HepG2 (cell line): ENCODE measurements around the gene HNRNPL. TPM values are rescaled to one million over a fixed set of nuclear protein-coding genes. Genes with fewer than 3 reads are reported as not detected.
"Not testable (repeated sequence)": the region's sequence is repeated elsewhere in the genome, so short reads cannot be mapped to it uniquely, and the experiment has no call there.

Source experiments
- ATAC-seq: fragments of 200-7000 bp; cut with Tn5 transposase; 3 replicates; pipeline ENCODE4 v1.9.1; 2020; ENCODE audit warnings: mild to moderate bottlenecking, moderate library complexity
- BruUV-seq: library from RNA; stranded (reverse); fragments of 400-500 nt; replicated peaks from 2 replicates; lab custom pipeline; 2021; lab: Mats Ljungman, UMichigan
- CTCF ChIA-PET: fragments of 300-600 bp; formaldehyde crosslinking; extraction: SDS; loops from one replicate; lab custom pipeline; 2021; ENCODE audit warnings: low total read pairs, inconsistent platforms, low intra/inter-chr PET ratio; lab: Yijun Ruan, JAX
- POLR2A ChIA-PET: fragments of 350-600 bp; sonication (Branson Sonifier 250); formaldehyde crosslinking; loops from one replicate; lab custom pipeline; 2020; ENCODE audit warnings: antibody characterized with exemption, inconsistent platforms; lab: Yijun Ruan, JAX
- DNase-seq: peaks from one replicate; pipeline ENCODE4 v3.0.0-alpha.2; 2015; ENCODE audit warnings: low spot score
- FAIRE-seq: peaks from 3 replicates; lab custom pipeline; 2011; peaks lifted over from hg19 to GRCh38; lab: Jason Lieb, UNC
- H2AFZ ChIP-seq: one replicate; pipeline ENCODE4 v1.6.1; 2011; ENCODE audit warnings: low read length, inconsistent platforms
- H3K27ac ChIP-seq: fragments of 300-600 bp; 3 replicates; pipeline ENCODE4 v1.8.0; 2011; ENCODE audit warnings: mixed run types, mild to moderate bottlenecking, mixed read lengths, low read length, inconsistent platforms; ENCODE audit not compliant: insufficient read depth; ENCODE audit errors: extremely low read length
- H3K27me3 ChIP-seq, 2 experiments: fragments of 200-600 bp in 1 of 2; 2 replicates in 1 of 2; 3 replicates in 1 of 2; pipeline versions ENCODE4 v1.6.0 to v1.8.0; 2011; ENCODE audit warnings: low read length in 2 of 2, mild to moderate bottlenecking in 2 of 2, moderate library complexity in 2 of 2, inconsistent platforms in 1 of 2; ENCODE audit not compliant: insufficient read depth in 2 of 2, control insufficient read depth in 1 of 2
- H3K36me3 ChIP-seq, 2 experiments: fragments of 200-600 bp in 1 of 2; replicated peaks in 1 of 2; 2 replicates in 1 of 2; 3 replicates in 1 of 2; pipeline versions ENCODE4 v1.5.1 to v1.8.0; 2011; ENCODE audit warnings: low read length in 2 of 2, inconsistent platforms in 1 of 2; ENCODE audit not compliant: insufficient read depth in 2 of 2, control insufficient read depth in 1 of 2
- H3K4me1 ChIP-seq: 2 replicates; pipeline ENCODE4 v1.5.1; 2012; ENCODE audit warnings: low read length, inconsistent platforms; ENCODE audit not compliant: insufficient read depth
- H3K4me2 ChIP-seq: 2 replicates; pipeline ENCODE4 v1.6.0; 2011; ENCODE audit warnings: low read depth, low read length, inconsistent platforms
- H3K4me3 ChIP-seq, 3 experiments: fragments of 200-600 bp in 1 of 3; sonication (generic), shearing (Covaris generic) in 1 of 3; replicated peaks in 1 of 3; 2 replicates each; pipeline ENCODE4 v1.5.1; 2011 to 2016; ENCODE audit warnings: low read length in 3 of 3, inconsistent platforms in 2 of 3, low read depth in 2 of 3, mild to moderate bottlenecking in 2 of 3, control low read depth in 1 of 3, mixed read lengths in 1 of 3; ENCODE audit not compliant: insufficient read depth in 1 of 3
- H3K79me2 ChIP-seq: one replicate; pipeline ENCODE4 v1.6.1; 2011; ENCODE audit warnings: low read length, inconsistent platforms; ENCODE audit not compliant: insufficient read depth
- H3K9ac ChIP-seq: 2 replicates; pipeline ENCODE4 v1.6.0; 2011; ENCODE audit warnings: mild to moderate bottlenecking, low read depth, low read length, inconsistent platforms; ENCODE audit not compliant: insufficient read depth
- H3K9me3 ChIP-seq: 2 replicates; pipeline ENCODE4 v1.5.1; 2012; ENCODE audit warnings: mild to moderate bottlenecking, low read length
- H4K20me1 ChIP-seq: 2 replicates; pipeline ENCODE4 v1.6.0; 2011; ENCODE audit warnings: inconsistent platforms, mild to moderate bottlenecking, low read length, moderate library complexity; ENCODE audit not compliant: insufficient read depth
- DMAP1 ChIP-seq: IDR thresholded peaks from 2 replicates; pipeline ENCODE4 v1.6.1; 2016
- GATAD2A ChIP-seq: IDR thresholded peaks from 2 replicates; pipeline ENCODE4 v1.6.1; 2016
- HNF4A ChIP-seq: sonication (generic); formaldehyde crosslinking; IDR thresholded peaks from 2 replicates; pipeline ENCODE4 v1.4.0; 2020; ENCODE audit warnings: missing genetic modification reagents
- HNF4G ChIP-seq, 2 experiments: sonication (generic) in 1 of 2; formaldehyde crosslinking in 1 of 2; IDR thresholded peaks; 2 replicates each; pipeline versions ENCODE4 v1.4.0 to v1.6.1; 2011 to 2020; ENCODE audit warnings: borderline replicate concordance in 2 of 2, low read depth in 2 of 2, mild to moderate bottlenecking in 2 of 2, low read length in 1 of 2, missing genetic modification reagents in 1 of 2, moderate library complexity in 1 of 2
- HOXA3 ChIP-seq: sonication (generic); formaldehyde crosslinking; IDR thresholded peaks from 2 replicates; pipeline ENCODE4 v1.5.0; 2020; ENCODE audit warnings: missing genetic modification reagents
- MAFF ChIP-seq: IDR thresholded peaks from 2 replicates; pipeline ENCODE4 v1.6.1; 2011; ENCODE audit warnings: low read depth, low read length, improper control_type of control experiment
- RAD51 ChIP-seq: fragments of 450-650 bp; IDR thresholded peaks from 2 replicates; pipeline ENCODE4 v1.6.1; 2016; ENCODE audit warnings: borderline replicate concordance
- RARA ChIP-seq: IDR thresholded peaks from 2 replicates; pipeline ENCODE4 v1.6.1; 2016; ENCODE audit warnings: missing genetic modification reagents, missing compliant biosample characterization
- RNF2 ChIP-seq: fragments of 450-650 bp; conservative IDR thresholded peaks from 2 replicates; pipeline ENCODE4 v1.6.1; 2016; ENCODE audit warnings: low read depth
- SALL1 ChIP-seq: sonication (generic); formaldehyde crosslinking; IDR thresholded peaks from 2 replicates; pipeline ENCODE4 v1.8.0; 2022; ENCODE audit warnings: mild to moderate bottlenecking, missing genetic modification reagents
- SAP130 ChIP-seq: IDR thresholded peaks from 2 replicates; pipeline ENCODE4 v1.6.1; 2016; ENCODE audit warnings: low read depth
- SNAI1 ChIP-seq: sonication (generic); formaldehyde crosslinking; IDR thresholded peaks from 2 replicates; pipeline ENCODE4 v1.5.0; 2020; ENCODE audit warnings: mild to moderate bottlenecking, missing genetic modification reagents, borderline replicate concordance
- TFE3 ChIP-seq: IDR thresholded peaks from 2 replicates; pipeline ENCODE4 v1.6.1; 2016
- USF2 ChIP-seq, 2 experiments: sonication (generic) in 1 of 2; formaldehyde crosslinking in 1 of 2; IDR thresholded peaks; 2 replicates each; pipeline versions ENCODE4 v1.5.1 to v1.6.1; 2011 to 2020; ENCODE audit warnings: borderline replicate concordance in 1 of 2, low read depth in 1 of 2, low read length in 1 of 2, mild to moderate bottlenecking in 1 of 2, missing genetic modification reagents in 1 of 2, moderate library complexity in 1 of 2
- ZFX ChIP-seq: sonication (generic); formaldehyde crosslinking; IDR thresholded peaks from 2 replicates; pipeline ENCODE4 v1.4.0; 2020; ENCODE audit warnings: mild to moderate bottlenecking, low read depth, missing genetic modification reagents, moderate library complexity
- WGBS: methylation state at CpG from one replicate; pipeline ENCODE4 v1.1.6; 2017; ENCODE audit warnings: low lambda C conversion rate; 5-methylcytosine and 5-hydroxymethylcytosine counted together
- in situ Hi-C: cut with HindIII; loops from 2 replicates; pipeline ENCODE4 v1.10.0; 2017; ENCODE audit warnings: low pct_unique_long_range_greater_than_20kb; ENCODE audit not compliant: extremely low pct_ligation_motif_present
- intact Hi-C: fragments of 100-400 bp; cut with micrococcal nuclease; formaldehyde crosslinking; loops from one replicate; pipeline ENCODE4 v1.10.0; 2022; ENCODE audit not compliant: unreplicated experiment
- polyA plus RNA-seq, 8 experiments: library from polyadenylated mRNA; depleted of rRNA in 3 of 8; stranded (reverse) in 7 of 8; unstranded in 1 of 8; fragments of >200 nt; fragmentation: Illumina TruSeq in 4 of 8; extraction: Trizol in 4 of 8; gene quantifications; 2 replicates each; pipeline versions ENCODE4 v1.2.1 to v1.2.3, GENCODE V29; 2011 to 2016; ENCODE audit warnings: low read depth in 4 of 8, missing spikeins in 1 of 8, mixed read lengths in 1 of 8; ENCODE audit not compliant: insufficient read depth in 1 of 8
- total RNA-seq, 5 experiments: library from RNA; depleted of rRNA; stranded (reverse); fragments of >200 nt; fragmentation: Illumina TruSeq; extraction: Trizol; gene quantifications; 2 replicates each; pipeline ENCODE4 v1.2.3, GENCODE V29; 2016; ENCODE audit warnings: low read depth in 1 of 5

HNRNPL gene
- total and polyA plus RNA-seq, 2 of the 13 experiments (the other 11 are each of a cell fraction or from before 2014, with no cell fraction given) = 156 to 278 TPM

- in situ Hi-C loops (no loop called here), intact Hi-C loops (no loop called here)
- CTCF ChIA-PET = no interaction called here
- H3K9me3 ChIP-seq = no peaks in the 10 kb centered on the region
- no TSS peak for BruUV-seq
- 93% methylated on average over 3 of the region's 3 CpGs for WGBS
- no peak overlapping the region for H2AFZ ChIP-seq
- no peak overlapping the region for H3K4me2 ChIP-seq
- ATAC-seq (no peak), DNase-seq (no peak), FAIRE-seq (no peak)
- no peaks in the 10 kb centered on the region for H3K36me3 ChIP-seq
- TF ChIP-seq RNF2 = no peak
- no peak for TF ChIP-seq SNAI1
- H3K4me1 ChIP-seq = peaks cover 62% of the 10 kb centered on the region
- H3K27me3 ChIP-seq = no peaks in the 10 kb centered on the region
- POLR2A ChIA-PET = interaction anchor here (1.0 to 2.4 kb wide), 5 partner anchors 10 to 30 kb away, joined by 3 to 12 read pairs (median 10); partner anchors contain the start of gene ECH1
- no peak overlapping the region for H3K4me3 ChIP-seq
- no peaks in the 10 kb centered on the region for H3K79me2 ChIP-seq
- H4K20me1 ChIP-seq = no peaks in the 10 kb centered on the region
- no peak overlapping the region for H3K9ac ChIP-seq
- no peak overlapping the region for H3K27ac ChIP-seq
Measured at GRCh38 chr19:38861368-38861767, 11.6 kb upstream of the HNRNPL start.

GRCh38 chr19:38859631-38860204, 9.9 kb upstream of the HNRNPL start:
- Histone ChIP-seq H3K4me3 (peak overlapping the region; percentile 54 to 57 (median 56); a peak in 5 of 6 replicates), H3K9ac (peak overlapping the region; percentile 55), H3K27ac (peak overlapping the region; percentile 54), H3K4me1 (peaks cover 54% of the 10 kb centered on the region), H3K4me2 (peak overlapping the region; percentile 74)
- H2AFZ ChIP-seq; DNase-seq; H3K79me2 ChIP-seq; H4K20me1 ChIP-seq; in situ Hi-C loops; H3K27me3 ChIP-seq; H3K9me3 ChIP-seq; H3K36me3 ChIP-seq; ATAC-seq; CTCF ChIA-PET; intact Hi-C loops; TF ChIP-seq HNF4G (CRISPR knock-in tag; IDR thresholded peaks at IDR 0.05; ENCODE audit: borderline replicate concordance, low read depth): not testable (repeated sequence)
- FAIRE-seq = peak; percentile 86
- POLR2A ChIA-PET = interaction anchor here (1.3 to 2.4 kb wide), 6 partner anchors 8 to 71 kb away, joined by 3 to 12 read pairs (median 8); partner anchors contain the start of genes ECH1, MRPS12 and SARS2
- WGBS = under 1% methylated on average over 18 of the region's 21 CpGs
- TSS peak; percentile 94 for BruUV-seq
- peak; percentile 67; the same call in 1 of the 2 replicates for TF ChIP-seq ZFX (CRISPR knock-in tag)
- TF ChIP-seq RAD51 = peak; percentile 85
- TF ChIP-seq HNF4G (IDR thresholded peaks at IDR 0.05; ENCODE audit: borderline replicate concordance, low read depth, low read length) = peak; percentile 40; the same call in 1 of the 2 replicates
- peak; percentile 30; the same call in 1 of the 2 replicates for TF ChIP-seq HOXA3 (CRISPR knock-in tag)
- TF ChIP-seq TFE3 (CRISPR knock-in tag) = 0 out of 2 replicates have a peak, but pooled peaks have one; percentile 40
- peak; percentile 34 for TF ChIP-seq MAFF
- TF ChIP-seq RARA = peak; percentile 43; the same call in 1 of the 2 replicates
- peak; percentile 36 for TF ChIP-seq SAP130 (CRISPR knock-in tag)
- TF ChIP-seq DMAP1 (CRISPR knock-in tag) = peak; percentile 58; the same call in 1 of the 2 replicates
- TF ChIP-seq USF2 (IDR thresholded peaks at IDR 0.05; ENCODE audit: low read depth, low read length) = peak; percentile 51
- peak; percentile 39; the same call in 1 of the 2 replicates for TF ChIP-seq USF2 (CRISPR knock-in tag; IDR thresholded peaks at IDR 0.05; ENCODE audit: borderline replicate concordance)
- TF ChIP-seq GATAD2A = peak; percentile 32; the same call in 1 of the 2 replicates
- peak; percentile 22 for TF ChIP-seq SALL1 (CRISPR knock-in tag)
- TF ChIP-seq HNF4A (CRISPR knock-in tag) = peak; percentile 62
